GM23248 (cell line): ENCODE data around the gene C3.

Experiments used
- EZH2 ChIP-seq: fragments of 200-600 bp; sonication (generic); IDR thresholded peaks from 2 replicates; pipeline ENCODE4 v1.6.1; 2018; ENCODE audit warnings: antibody characterized with exemption, mild to moderate bottlenecking; ENCODE audit not compliant: insufficient read depth, poor library complexity, severe bottlenecking
- EZH2phosphoT487 ChIP-seq: fragments of 200-600 bp; sonication (generic); IDR thresholded peaks from 2 replicates; pipeline ENCODE4 v1.6.1; 2018; ENCODE audit warnings: antibody characterized with exemption, moderate library complexity, mild to moderate bottlenecking, low read depth; ENCODE audit not compliant: insufficient read depth

DNA sequence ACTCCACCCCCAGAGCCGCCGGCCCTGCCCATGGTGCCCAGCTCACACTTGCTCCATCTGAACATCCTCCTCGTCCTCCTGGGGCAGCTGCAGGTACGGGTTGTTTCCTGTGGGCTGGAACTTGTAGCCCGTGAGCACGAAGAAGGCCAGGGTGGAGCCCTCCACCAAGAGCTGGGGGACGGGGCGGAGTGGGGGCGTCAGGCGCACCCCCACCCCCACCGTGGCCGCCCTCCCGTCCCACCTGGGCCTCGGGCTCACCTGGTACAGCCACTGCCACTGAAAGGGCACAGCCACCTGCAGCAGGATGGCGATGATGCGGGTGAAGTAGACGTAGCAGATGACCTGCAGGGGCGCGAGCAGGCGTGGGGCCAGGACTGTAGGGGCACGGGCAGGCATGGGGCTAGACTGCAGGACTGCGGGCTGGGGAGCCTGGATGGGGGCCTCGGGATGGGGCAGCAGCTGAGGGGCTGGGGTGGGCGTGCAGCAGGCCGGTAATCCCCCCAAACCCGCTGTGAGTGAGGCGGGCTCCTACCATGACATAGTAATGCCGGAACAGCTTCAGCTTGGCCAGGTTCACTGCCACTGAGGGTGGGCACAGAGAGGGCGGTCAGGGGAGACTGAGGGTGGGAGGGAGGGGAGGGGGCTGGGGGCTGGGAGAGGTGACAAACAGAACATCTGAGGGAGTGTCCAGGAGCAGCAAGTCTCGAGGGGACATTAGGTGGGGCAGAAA, 10.7 kb upstream of the C3 start:
- TF ChIP-seq EZH2 = no peak
- TF ChIP-seq EZH2phosphoT487 = no peak
